Naive thymus-derived CD8-positive, alpha-beta T cell (primary cell): ENCODE data around the gene BTG4. TPM values are rescaled to one million over a fixed set of nuclear protein-coding genes. Genes with fewer than 3 reads are reported as not detected.
A peak's percentile ranks its signal among the peaks of the same experiment; 100 is the strongest.

Source experiments
- ATAC-seq, 2 donors: fragments of 150-1000 bp; cut with Tn5 transposase in 1 of 2; sonication (Bioruptor Pico), chemical (Tn5 transposase) in 1 of 2; 1 replicate in 1 of 2; 2 replicates in 1 of 2; pipeline ENCODE4 v1.10.0; 2021; ENCODE audit warnings: mild to moderate bottlenecking in 2 of 2, moderate library complexity in 2 of 2
- POLR2A ChIA-PET: fragments of 350-600 bp; sonication (Branson Sonifier 250); formaldehyde crosslinking; loops from one replicate; lab custom pipeline; 2021; ENCODE audit warnings: antibody characterized with exemption; lab: Charles Lee
- DNase-seq, 10 donors: peaks; one replicate each; pipeline versions ENCODE4 v3.0.0 to v3.0.0-alpha.2; 2020 to 2022
- H3K27ac Mint-ChIP-seq, 10 donors: one replicate each; pipeline ENCODE4 v1.8.0; 2020 to 2022; ENCODE audit warnings: mild to moderate bottlenecking in 10 of 10, mixed read lengths in 10 of 10, moderate library complexity in 4 of 10, inconsistent platforms in 1 of 10
- H3K27me3 Mint-ChIP-seq, 5 donors: one replicate each; pipeline ENCODE4 v1.8.0; 2021 to 2022; ENCODE audit warnings: mixed read lengths in 5 of 5
- H3K36me3 Mint-ChIP-seq, 3 donors: one replicate each; pipeline ENCODE4 v1.8.0; 2020 to 2022; ENCODE audit warnings: mixed read lengths in 3 of 3, mild to moderate bottlenecking in 2 of 3, inconsistent platforms in 1 of 3
- H3K4me1 Mint-ChIP-seq, 4 donors: one replicate each; pipeline ENCODE4 v1.8.0; 2021 to 2022; ENCODE audit warnings: mixed read lengths in 4 of 4
- H3K4me3 Mint-ChIP-seq, 10 donors: one replicate each; pipeline ENCODE4 v1.8.0; 2020 to 2022; ENCODE audit warnings: mild to moderate bottlenecking in 10 of 10, mixed read lengths in 10 of 10, moderate library complexity in 6 of 10, inconsistent platforms in 1 of 10
- H3K9me3 Mint-ChIP-seq, 9 donors: one replicate each; pipeline ENCODE4 v1.8.0; 2020 to 2022; ENCODE audit warnings: mixed read lengths in 9 of 9, mild to moderate bottlenecking in 3 of 9, inconsistent platforms in 1 of 9, moderate library complexity in 1 of 9
- polyA plus RNA-seq, 3 donors: library from polyadenylated mRNA; unstranded; fragments of 300-500 nt; fragmentation: Illumina TruSeq; gene quantifications; one replicate each; pipeline ENCODE4 v1.2.3, GENCODE V29; 2021
- total RNA-seq, 8 experiments: library from RNA in 2 of 8; stranded (reverse) in 2 of 8; gene quantifications; one replicate each; pipeline ENCODE4 v1.2.3 and lab custom pipeline; 2021 to 2026

Gene BTG4
- total and polyA plus RNA-seq, 5 experiments from 2014 or later: not detected

DNA sequence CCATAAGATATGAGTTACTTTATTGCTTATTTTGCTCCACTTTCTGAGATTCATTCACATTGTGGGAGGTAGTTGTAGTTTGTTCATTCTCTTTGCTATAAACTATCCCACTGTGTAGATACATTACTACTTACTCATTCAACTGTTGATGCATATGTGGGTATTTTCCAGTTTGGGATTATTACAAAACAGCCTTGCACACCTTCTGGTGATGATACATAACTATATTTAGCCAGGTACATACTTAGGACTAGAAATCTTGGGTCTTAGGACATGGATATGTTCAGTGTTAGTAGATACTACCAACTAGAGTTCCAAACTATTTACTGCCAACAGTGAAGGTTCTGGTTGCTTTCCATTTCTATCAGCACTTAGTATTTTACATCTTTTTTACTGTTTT, 37.8 kb downstream of the BTG4 start:
- ATAC-seq (no peak), DNase-seq (no peak)
- Mint-ChIP-seq H3K27me3 (peaks cover 0 to 9% (median 0%) of the 10 kb centered on the region in 5 donors), H3K4me1 (no peaks in the 10 kb centered on the region), H3K36me3 (no peaks in the 10 kb centered on the region), H3K27ac (no peak overlapping the region), H3K4me3 (no peak overlapping the region), H3K9me3 (peaks cover 0 to 2% (median 0%) of the 10 kb centered on the region in 9 donors)
- POLR2A ChIA-PET: no interaction called here

DNA sequence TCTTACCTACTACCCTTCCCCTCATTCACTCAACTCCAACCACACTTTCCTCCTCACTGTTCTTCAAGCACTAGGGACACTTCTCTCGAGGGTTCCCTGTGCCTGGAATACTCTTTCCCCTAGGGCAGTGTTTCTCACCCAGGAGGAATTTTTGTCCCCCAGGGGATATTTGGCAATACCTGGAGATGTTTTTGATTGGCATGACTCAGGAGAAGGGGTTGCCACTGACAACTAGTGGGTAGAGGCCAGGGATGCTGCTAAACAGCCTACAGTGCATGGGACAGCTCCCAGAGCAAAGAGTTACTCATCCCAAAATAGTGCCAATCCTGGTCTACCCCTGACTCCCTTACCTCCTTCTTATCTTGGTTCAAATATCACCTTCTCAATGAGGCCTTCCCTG, 40.0 kb downstream of the BTG4 start:
- DNase-seq (no peak), ATAC-seq (no peak)
- Mint-ChIP-seq H3K9me3 (no peaks in the 10 kb centered on the region), H3K27me3 (peaks cover 0 to 5% (median 0%) of the 10 kb centered on the region in 5 donors), H3K4me3 (no peak overlapping the region), H3K4me1 (peaks cover 0 to 2% (median 0%) of the 10 kb centered on the region in 4 donors), H3K36me3 (no peaks in the 10 kb centered on the region), H3K27ac (no peak overlapping the region)
- POLR2A ChIA-PET: no interaction called here

DNA sequence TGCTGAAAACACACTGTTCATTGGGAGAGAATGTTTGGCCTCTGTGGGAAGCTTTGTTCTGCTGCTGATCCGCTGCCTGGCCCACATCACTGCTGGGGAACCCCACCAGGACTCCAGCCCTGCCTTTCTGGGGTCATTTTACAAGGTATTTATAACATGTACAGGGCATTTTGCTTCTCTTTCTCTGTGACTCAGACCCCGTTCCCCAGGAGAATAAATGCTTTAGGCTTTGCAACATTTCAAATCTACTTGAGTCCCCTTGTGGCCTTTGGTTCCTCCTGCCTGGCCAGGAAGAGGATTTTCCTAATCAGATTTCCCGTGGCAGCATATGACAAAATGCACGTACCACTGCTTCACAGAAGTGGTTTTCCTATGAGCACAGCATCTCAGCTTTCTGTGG, 43.0 kb downstream of the BTG4 start:
- Mint-ChIP-seq H3K27ac (no peak overlapping the region), H3K9me3 (no peaks in the 10 kb centered on the region), H3K4me3 (no peak overlapping the region), H3K36me3 (no peaks in the 10 kb centered on the region), H3K27me3 (peaks cover 0 to 1% (median 0%) of the 10 kb centered on the region in 5 donors), H3K4me1 (peaks cover 0 to 2% (median 0%) of the 10 kb centered on the region in 4 donors)
- ATAC-seq (no peak), DNase-seq (no peak)
- POLR2A ChIA-PET: no interaction called here

DNA sequence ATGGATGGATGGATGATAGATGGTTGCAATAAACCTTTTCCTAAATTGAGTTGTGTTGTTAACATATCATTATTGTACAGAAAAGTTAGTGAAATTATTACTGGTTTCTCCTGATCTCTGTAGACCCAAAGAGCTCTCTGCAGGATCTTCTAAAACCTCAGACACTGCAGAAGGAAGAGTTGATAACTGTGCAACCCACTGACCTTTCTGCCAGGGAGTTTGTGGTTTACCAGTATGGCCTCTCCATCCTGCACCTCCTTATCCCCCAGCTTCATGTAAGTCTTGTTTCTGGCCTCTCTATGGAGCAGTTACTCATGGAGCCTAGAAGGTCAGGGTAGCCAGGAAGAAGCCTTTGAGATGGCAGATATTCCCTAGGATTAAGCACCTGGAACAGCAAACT, 45.6 kb downstream of the BTG4 start:
- peaks cover 0 to 1% (median 0%) of the 10 kb centered on the region in 5 donors for H3K27me3 Mint-ChIP-seq
- POLR2A ChIA-PET: no interaction called here
- H3K4me1 Mint-ChIP-seq: peaks cover 0 to 2% (median 0%) of the 10 kb centered on the region in 4 donors
- ATAC-seq (no peak), DNase-seq (no peak)
- no peaks in the 10 kb centered on the region for H3K36me3 Mint-ChIP-seq
- no peak overlapping the region for H3K4me3 Mint-ChIP-seq
- H3K27ac Mint-ChIP-seq: no peak overlapping the region
- no peaks in the 10 kb centered on the region for H3K9me3 Mint-ChIP-seq

DNA sequence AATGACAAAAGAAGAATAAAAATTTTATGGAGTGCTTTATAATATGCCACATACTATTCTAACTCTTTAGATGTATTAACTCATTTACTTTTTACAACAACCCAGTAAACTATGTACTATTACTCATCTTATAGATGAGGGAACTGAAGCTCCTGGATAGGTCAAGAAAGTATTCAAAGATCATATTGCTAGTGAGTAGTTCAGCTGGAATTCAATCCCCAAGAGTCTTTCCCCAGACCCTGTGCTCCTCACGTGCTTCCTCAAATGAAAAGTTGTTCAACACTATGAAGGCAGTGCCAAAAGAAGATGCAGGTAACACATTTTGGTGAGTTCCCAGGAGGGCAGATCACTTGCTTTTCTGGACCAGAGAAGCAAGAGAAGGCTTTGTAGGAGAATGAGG, 46.8 kb downstream of the BTG4 start:
- Mint-ChIP-seq H3K4me1 (peaks cover 0 to 2% (median 0%) of the 10 kb centered on the region in 4 donors), H3K27me3 (peaks cover 0 to 6% (median 3%) of the 10 kb centered on the region in 5 donors), H3K27ac (no peak overlapping the region), H3K4me3 (no peak overlapping the region), H3K9me3 (no peaks in the 10 kb centered on the region), H3K36me3 (no peaks in the 10 kb centered on the region)
- POLR2A ChIA-PET: no interaction called here
- no peak for DNase-seq
- no peak for ATAC-seq

DNA sequence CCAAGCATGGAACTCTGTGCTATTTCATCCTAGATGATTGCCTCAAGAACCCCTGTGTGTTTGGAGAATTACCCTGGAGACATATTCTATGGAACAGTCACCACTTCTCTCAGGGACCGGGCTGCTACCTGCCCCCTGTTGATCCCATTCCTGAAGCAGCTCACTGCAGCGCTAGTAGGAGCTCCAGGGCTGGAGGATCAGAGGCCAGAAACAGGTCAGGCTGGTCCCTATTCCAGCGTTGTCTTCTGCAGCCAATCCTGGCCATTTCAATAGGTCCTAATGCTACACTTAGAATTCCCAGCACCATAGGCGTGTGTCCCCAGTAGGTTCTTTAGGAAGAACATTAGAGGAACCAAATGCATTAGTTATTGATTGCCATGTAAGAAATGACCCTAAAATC, 48.9 kb downstream of the BTG4 start:
- no peak for DNase-seq
- Mint-ChIP-seq H3K4me3 (no peak overlapping the region), H3K27ac (no peak overlapping the region), H3K9me3 (no peaks in the 10 kb centered on the region), H3K4me1 (no peaks in the 10 kb centered on the region), H3K27me3 (peaks cover 0 to 17% (median 9%) of the 10 kb centered on the region in 5 donors), H3K36me3 (no peaks in the 10 kb centered on the region)
- ATAC-seq: no peak
- POLR2A ChIA-PET: no interaction called here

DNA sequence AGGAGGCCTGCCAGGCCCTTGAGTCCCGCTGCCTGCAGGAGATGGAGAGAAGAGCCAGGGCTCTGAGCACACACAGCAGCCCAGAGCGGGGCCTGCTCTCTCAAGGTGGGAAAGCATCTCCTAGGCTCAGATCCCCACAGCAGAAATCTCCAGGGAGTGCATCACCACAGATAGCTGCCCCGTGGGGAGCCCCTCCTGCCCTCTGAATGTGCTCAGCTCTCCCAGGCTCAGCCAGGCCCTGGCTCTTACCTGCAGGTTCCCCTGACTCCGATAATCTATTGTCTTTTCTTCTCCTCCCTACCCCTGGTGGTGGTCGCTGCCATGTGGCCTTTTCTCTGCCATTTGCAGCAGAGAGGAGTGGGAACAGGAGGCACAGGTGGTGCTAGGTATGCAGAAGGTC, 49.9 kb downstream of the BTG4 start:
- peaks cover 0 to 20% (median 9%) of the 10 kb centered on the region in 5 donors for H3K27me3 Mint-ChIP-seq
- ATAC-seq (no peak), DNase-seq (no peak)
- H3K9me3 Mint-ChIP-seq: no peaks in the 10 kb centered on the region
- H3K4me3 Mint-ChIP-seq: no peak overlapping the region
- no peaks in the 10 kb centered on the region for H3K36me3 Mint-ChIP-seq
- no peaks in the 10 kb centered on the region for H3K4me1 Mint-ChIP-seq
- no peak overlapping the region for H3K27ac Mint-ChIP-seq
- POLR2A ChIA-PET: no interaction called here

DNA sequence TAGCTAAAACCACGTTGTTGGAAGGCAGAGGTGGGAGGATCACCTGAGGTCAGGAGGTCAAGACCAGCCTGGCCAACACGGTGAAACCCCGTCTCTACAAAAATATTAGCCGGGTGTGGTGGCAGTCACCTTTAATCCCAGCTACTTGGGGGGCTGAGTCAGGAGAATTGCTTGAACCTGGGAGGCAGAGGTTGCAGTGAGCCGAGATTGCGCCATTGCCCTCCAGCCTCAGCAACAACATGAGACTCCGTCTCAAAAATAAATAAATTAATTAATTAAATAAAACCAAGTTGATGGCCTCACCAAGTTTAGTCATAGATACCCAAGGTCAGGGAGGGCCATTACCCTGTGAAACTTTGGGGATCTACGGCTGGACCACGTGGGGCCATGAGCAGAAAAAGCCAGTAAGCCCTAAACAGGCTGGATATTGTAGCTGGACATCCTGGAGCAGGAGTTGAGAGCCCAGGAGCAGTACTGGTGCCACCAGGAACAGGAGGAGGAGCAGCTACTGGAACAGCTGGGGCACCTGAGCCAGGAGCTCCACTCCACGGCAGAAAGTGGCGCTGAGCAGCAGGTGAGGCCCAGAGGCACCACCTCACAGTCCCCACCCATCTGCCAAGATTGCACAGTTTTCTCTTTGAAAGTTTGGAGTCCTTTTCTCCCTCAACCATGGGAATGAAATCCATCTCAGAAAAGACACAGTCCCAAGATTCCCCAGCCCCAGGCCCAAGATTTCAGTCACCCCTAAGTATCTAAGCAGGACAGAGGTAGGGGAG, 50.5 kb downstream of the BTG4 start:
- ATAC-seq (no peak), DNase-seq (no peak)
- no peaks in the 10 kb centered on the region for H3K9me3 Mint-ChIP-seq
- H3K27ac Mint-ChIP-seq: peak overlapping the region in 1 of 10 donors; percentile 13
- no peak overlapping the region for H3K4me3 Mint-ChIP-seq
- peaks cover 0 to 22% (median 9%) of the 10 kb centered on the region in 5 donors for H3K27me3 Mint-ChIP-seq
- no peaks in the 10 kb centered on the region for H3K4me1 Mint-ChIP-seq
- no peaks in the 10 kb centered on the region for H3K36me3 Mint-ChIP-seq
- POLR2A ChIA-PET: no interaction called here

DNA sequence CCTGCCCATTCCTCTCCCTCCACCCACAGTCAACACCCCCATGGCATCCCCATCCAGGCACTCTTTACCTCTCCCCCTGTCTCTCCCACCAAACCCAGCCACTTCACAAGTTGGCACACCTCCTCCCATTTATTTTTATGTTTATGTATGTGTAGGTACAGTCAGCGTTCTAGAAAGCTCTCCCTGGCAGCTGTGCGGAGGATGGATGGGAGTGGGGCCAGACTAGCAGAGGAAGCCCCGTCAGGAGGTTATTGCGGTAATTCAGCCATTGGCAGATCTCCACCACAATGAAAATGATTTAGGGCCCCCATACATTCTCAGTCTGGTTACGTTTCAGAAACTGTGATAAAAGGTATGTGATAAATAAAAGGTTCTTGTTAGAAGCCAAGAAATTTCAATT, 51.3 kb downstream of the BTG4 start:
- H3K36me3 Mint-ChIP-seq: no peaks in the 10 kb centered on the region
- ATAC-seq (no peak), DNase-seq (no peak)
- POLR2A ChIA-PET: no interaction called here
- peak overlapping the region in 1 of 10 donors; percentile 13 for H3K27ac Mint-ChIP-seq
- no peaks in the 10 kb centered on the region for H3K9me3 Mint-ChIP-seq
- no peaks in the 10 kb centered on the region for H3K4me1 Mint-ChIP-seq
- no peak overlapping the region for H3K4me3 Mint-ChIP-seq
- H3K27me3 Mint-ChIP-seq: peaks cover 0 to 22% (median 9%) of the 10 kb centered on the region in 5 donors

DNA sequence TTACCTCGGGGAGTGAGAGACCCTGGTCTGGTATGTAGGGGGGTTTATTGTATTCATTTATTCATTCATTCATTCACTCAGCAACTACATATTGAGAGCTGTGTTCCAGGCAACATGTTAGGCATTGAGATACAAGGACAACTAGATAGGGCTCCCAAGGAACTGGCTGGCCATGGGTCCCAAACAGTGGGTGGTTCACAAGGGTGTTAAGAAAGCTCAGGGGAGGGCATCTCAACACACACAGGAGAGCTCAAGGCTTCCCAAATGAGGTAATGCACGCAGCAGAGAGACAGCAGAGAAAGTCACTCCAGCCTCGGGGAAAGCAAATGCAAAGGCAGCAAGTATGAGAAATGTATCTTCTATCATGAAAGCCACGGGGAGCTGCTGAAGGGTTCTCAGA, 51.8 kb downstream of the BTG4 start:
- ATAC-seq (no peak), DNase-seq (no peak)
- Mint-ChIP-seq H3K27me3 (peaks cover 0 to 22% (median 9%) of the 10 kb centered on the region in 5 donors), H3K9me3 (no peaks in the 10 kb centered on the region), H3K4me3 (no peak overlapping the region), H3K36me3 (no peaks in the 10 kb centered on the region), H3K27ac (no peak overlapping the region), H3K4me1 (no peaks in the 10 kb centered on the region)
- POLR2A ChIA-PET: no interaction called here

DNA sequence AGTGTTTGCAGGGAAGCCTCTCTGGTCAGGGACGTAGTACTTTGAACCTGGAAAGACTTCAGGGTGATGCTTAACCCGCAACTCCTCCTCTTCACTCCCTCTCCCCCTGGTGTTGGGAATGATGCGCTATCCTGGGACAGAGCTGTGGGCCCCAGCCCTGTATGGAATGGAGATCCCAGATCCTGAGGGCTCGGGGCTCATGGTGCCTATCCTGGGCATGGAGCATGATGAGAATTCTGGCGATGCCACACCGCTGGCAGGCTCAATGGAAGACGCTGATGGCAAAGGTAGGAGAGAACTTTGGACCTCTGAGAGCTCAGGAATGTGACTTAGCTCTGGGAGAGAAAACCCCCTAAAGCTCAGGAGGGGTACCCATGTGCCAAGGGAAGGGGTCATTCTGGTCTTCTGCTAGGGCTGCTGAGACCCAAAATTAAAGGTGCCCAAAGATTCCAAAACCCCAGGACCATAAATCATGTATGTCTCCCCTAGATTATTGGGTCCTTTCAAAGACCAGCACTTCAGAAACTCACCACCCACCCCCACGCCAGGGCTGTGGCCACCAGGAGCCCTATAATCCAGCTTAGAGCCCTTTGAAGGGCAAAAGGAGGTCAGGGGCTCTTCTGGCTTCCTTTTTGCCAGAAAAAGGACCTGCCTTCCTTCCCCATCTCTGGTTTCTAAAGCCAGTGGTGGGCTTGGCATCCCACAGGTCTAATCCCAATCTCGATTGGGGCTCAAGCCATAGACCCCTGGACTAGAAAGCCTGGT, 52.5 kb downstream of the BTG4 start:
- no peak for DNase-seq
- Mint-ChIP-seq H3K4me3 (no peak overlapping the region), H3K27ac (peak overlapping the region in 1 of 10 donors; percentile 1), H3K36me3 (no peaks in the 10 kb centered on the region), H3K4me1 (no peaks in the 10 kb centered on the region), H3K27me3 (peaks cover 0 to 22% (median 9%) of the 10 kb centered on the region in 5 donors), H3K9me3 (no peaks in the 10 kb centered on the region)
- POLR2A ChIA-PET: no interaction called here
- no peak for ATAC-seq

DNA sequence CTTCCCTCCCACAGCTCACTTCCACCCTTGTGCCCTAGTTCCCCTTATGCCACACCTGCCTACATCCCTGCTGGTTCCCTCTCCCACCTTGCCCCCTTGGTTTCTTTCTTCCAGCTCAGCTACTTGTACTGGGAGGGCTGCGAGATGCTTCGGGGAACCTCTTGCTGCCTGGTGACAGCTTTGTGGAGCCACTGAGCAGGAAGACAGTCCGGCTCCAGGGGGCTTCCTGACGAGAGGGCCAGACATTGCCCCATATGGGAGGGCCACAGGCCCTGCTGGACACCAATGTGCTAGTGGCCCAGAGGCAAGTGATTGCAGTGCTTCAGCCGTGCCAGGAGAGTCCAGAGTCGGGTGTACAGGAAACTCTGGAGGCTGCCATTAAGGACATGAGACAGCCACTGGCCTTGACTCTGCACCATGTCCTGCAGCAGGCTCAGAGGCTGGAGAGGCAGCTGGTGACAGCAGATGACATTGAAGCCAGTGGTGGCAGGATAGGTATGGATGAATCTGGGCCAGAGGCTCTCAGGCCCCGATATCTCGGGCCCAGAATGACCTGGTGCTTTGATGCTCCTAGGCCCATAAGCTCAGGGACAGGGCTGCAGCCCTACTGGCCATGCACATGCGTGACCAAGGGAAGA, 54.3 kb downstream of the BTG4 start:
- DNase-seq (no peak), ATAC-seq (no peak)
- H3K27me3 Mint-ChIP-seq: peaks cover 0 to 22% (median 9%) of the 10 kb centered on the region in 5 donors
- H3K9me3 Mint-ChIP-seq: no peaks in the 10 kb centered on the region
- H3K4me3 Mint-ChIP-seq: no peak overlapping the region
- no peak overlapping the region for H3K27ac Mint-ChIP-seq
- H3K4me1 Mint-ChIP-seq: no peaks in the 10 kb centered on the region
- POLR2A ChIA-PET: no interaction called here
- no peaks in the 10 kb centered on the region for H3K36me3 Mint-ChIP-seq
